Stimulated activated naive CD8-positive, alpha-beta T cell treated with anti-CD3 and anti-CD28 coated beads, Interleukin-15, amount 100 ng/mL, for 72 hours (primary cell): ENCODE data around the gene GPR32.
A peak's percentile ranks its signal among the peaks of the same experiment; 100 is the strongest.
"Not testable (repeated sequence)": the region's sequence is repeated elsewhere in the genome, so short reads cannot be mapped to it uniquely, and the experiment has no call there.

Experiments used
- ATAC-seq: fragments of 150-1000 bp; cut with Tn5 transposase; 2 replicates; pipeline ENCODE4 v1.10.0; 2021; ENCODE audit warnings: mild to moderate bottlenecking, moderate library complexity
- DNase-seq, 2 donors: peaks; one replicate each; pipeline ENCODE4 v3.0.0; 2021 to 2022
- H3K27ac Mint-ChIP-seq, 2 donors: one replicate each; pipeline ENCODE4 v1.8.0; 2022; ENCODE audit warnings: mild to moderate bottlenecking in 2 of 2, mixed read lengths in 2 of 2, moderate library complexity in 2 of 2
- H3K27me3 Mint-ChIP-seq: one replicate; pipeline ENCODE4 v1.8.0; 2022; ENCODE audit warnings: mixed read lengths
- H3K4me1 Mint-ChIP-seq: one replicate; pipeline ENCODE4 v1.8.0; 2022; ENCODE audit warnings: mild to moderate bottlenecking, mixed read lengths
- H3K4me3 Mint-ChIP-seq, 2 donors: one replicate each; pipeline ENCODE4 v1.8.0; 2022; ENCODE audit warnings: mild to moderate bottlenecking in 2 of 2, mixed read lengths in 2 of 2, moderate library complexity in 1 of 2
- H3K9me3 Mint-ChIP-seq, 2 donors: one replicate each; pipeline ENCODE4 v1.8.0; 2022; ENCODE audit warnings: mixed read lengths in 2 of 2

Gene GPR32

DNA sequence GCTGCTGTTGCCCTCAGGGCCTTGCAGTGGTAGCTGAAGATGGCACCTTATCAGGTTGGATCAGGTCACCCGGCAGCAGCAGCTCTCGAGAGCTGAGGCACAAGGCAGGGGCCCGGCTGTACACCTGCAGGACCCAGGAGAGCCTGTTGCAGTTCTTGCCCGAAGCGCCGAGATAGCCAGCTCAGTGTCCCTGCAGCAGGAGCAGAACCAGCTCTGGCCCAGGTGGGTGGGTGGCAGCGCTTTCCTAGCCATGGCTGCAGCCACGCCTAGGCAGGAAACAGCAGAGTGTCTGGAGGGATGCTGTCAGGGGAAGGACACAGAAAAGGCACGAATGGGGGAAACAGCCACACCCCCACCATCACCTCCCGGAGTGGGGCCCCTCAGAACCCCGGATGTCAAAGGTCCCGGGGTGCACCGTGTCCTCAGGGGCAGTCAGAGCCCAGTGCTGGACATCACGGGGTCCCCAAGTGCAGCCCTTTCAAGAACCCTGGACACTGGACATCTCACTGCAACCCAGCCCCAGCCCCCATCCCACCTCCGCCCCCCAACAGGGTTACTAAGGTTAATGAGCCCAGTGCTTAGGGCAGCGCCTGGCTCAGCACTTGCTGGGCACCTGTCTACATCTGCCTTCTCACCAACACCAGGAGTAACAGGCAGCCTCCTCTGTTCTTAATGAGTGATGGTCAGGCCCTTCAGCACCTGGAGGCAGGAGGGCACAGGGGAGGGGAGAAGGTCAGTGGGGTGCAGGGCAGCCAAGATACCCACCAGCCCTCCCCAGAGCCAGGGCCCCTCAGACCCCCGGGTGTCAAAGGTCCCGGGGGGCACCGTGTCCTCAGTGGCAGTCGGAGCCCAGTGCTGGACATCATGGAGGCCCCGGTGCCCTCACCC is 28.6 kb downstream of the GPR32 start:
- Mint-ChIP-seq H3K4me3 (no peak overlapping the region), H3K9me3 (no peaks in the 10 kb centered on the region), H3K4me1 (peaks cover 61% of the 10 kb centered on the region), H3K27me3 (no peaks in the 10 kb centered on the region), H3K27ac (peak overlapping the region in 1 of 2 donors; percentile 42)
- DNase-seq (no peak), ATAC-seq (no peak)

DNA sequence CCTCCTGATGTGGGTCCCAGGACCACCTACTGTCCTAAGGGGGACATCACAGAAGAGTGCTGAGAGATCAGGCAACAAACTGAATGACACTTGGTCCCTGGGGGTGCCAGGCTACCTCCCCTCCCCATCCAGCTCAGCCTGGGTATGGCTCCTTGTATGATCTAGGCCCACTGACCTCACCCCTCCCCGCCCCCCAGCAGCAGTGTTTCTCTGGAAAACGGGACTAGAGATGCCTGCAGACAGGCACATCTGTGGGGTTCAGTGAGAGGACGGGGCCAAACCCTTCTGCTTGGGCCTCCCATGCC is 29.2 kb downstream of the GPR32 start:
- ATAC-seq (no peak), DNase-seq (no peak)
- Mint-ChIP-seq H3K9me3 (no peaks in the 10 kb centered on the region), H3K27ac (no peak overlapping the region), H3K4me1 (peaks cover 60% of the 10 kb centered on the region), H3K4me3 (no peak overlapping the region), H3K27me3 (no peaks in the 10 kb centered on the region)

DNA sequence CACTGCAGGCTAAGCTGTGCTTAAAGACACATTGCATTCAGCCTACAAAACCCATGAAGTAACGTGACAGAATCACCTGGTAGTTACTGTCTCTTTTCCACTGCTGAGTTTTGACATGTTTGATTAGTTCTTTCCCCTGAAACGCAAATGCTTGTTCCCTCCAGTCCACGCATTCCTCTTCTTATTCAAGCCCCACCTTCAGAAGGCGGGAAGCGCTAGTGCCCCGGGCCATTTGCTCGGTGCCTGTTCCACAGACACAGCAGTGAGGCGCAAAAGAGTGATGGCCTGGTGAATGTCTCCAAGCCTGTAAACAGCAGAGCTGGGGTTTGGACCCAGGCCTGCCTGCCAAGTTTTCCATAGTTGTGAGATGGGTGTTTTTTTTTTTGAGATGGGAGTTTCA is 30.8 kb downstream of the GPR32 start:
- no peak for DNase-seq
- Mint-ChIP-seq H3K27ac (no peak overlapping the region), H3K4me1 (peaks cover 59% of the 10 kb centered on the region), H3K27me3 (no peaks in the 10 kb centered on the region), H3K4me3 (peak overlapping the region; percentile 38 to 60), H3K9me3 (no peaks in the 10 kb centered on the region)
- no peak for ATAC-seq

DNA sequence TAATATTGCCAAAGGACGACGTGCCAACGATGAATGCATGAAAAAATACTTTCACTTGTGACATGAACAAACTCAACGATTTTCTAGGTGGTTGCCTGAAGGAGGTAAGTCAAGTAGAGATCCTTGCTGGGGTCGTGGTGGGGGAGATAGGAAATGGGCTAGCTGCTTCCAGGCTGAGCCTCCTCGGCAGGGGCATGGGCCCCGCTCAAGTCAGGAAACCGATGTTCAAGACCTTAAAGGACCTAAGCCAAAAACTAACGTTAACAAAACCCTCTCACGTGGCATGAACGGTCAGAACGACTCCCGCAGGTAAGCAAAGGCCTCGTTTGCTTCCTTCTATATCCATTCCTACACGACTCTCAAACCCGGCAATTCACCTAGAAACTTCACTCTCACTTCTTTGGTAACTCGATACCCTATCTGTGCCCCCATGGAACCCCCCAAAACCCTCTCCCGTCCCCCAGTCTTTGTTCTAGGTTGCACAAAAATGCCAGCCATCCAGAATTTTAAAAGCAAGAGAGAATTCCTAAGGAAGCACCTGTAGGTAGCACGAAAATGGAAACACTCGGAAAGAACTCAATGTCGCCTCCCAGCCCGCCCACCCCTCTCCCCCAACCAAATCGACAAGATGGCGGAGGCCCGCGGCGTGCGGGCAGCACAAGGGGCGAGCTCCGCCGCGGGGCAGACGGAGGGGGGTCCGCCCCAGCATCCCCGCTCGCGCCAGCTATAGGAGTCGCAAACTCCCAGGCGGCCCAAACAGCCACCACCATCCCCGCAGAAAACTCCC is 33.6 kb downstream of the GPR32 start:
- ATAC-seq = peak; percentile 18
- Mint-ChIP-seq H3K27me3 (no peaks in the 10 kb centered on the region), H3K4me1 (peaks cover 49% of the 10 kb centered on the region), H3K27ac (peak overlapping the region; percentile 99 to 100), H3K4me3 (peak overlapping the region; percentile 96 to 97), H3K9me3 (no peaks in the 10 kb centered on the region)
- no peak for DNase-seq

DNA sequence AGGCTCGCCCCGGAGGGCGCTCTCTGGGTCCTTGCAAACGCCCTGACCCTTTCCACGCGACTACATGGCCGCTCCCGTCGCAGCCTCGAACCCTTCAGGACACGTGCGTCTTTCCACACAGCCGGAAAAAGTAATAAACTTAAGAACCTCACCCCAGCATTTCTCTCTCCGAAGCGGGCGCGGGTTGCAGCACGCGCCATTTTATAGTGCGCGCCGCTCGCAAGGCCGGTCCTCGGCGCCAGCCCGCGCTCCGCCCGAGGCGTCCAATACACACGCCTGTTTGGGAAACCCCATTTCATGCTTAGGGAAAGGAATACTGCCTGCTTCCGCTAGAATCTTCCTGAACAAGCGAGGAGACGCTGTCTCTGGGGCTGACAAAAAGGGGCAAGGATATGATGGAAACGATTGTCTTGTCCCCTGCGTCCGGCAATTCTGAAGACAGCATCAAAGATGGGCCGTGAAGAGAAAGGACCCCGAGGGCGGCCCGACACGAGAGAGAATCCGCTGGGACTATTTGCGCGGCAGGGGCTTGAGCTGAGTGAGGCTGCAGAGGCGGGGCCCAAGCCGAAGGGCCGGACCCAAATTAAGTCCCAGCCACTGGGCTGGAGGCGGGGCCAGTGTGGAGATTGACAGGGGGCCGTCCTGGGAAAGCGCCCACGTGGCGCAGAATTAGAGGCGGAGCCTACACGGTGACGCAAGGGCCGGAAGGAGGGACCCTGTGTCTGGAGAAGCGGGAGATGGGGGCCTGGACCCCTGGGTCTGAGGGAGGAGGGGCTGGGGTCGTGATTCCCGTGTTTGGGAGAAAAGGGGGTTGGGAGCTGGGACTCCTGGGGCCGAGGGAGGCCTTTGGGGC is 34.4 kb downstream of the GPR32 start:
- ATAC-seq (peak; percentile 98), DNase-seq (peak; percentile 98 to 99)
- Mint-ChIP-seq H3K9me3 (peaks cover 0 to under 1% of the 10 kb centered on the region in 2 donors), H3K27ac (peak overlapping the region; percentile 99 to 100), H3K4me3 (peak overlapping the region; percentile 96 to 97), H3K27me3 (no peaks in the 10 kb centered on the region), H3K4me1 (peaks cover 49% of the 10 kb centered on the region)

DNA sequence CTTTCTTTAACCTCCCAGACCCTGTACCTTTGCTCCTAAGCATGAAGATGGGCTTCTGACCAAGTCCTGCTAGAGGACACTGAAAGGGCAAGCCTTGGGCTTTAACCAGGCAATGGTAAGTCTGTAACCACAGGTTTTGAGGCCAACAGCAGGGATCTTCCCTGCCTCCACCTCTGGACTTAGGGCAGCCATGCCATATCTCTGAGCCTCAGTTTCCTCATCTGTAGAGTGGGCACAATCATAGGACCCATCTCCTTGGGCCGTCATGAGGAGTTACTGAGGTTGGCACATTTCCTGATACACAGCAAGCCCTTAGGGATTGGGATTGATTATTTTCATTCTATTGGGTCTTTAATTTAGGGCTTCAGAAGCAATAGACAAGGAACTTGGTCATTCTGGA is 38.6 kb downstream of the GPR32 start:
- Mint-ChIP-seq H3K4me3 (no peak overlapping the region), H3K27ac (no peak overlapping the region), H3K4me1 (peaks cover 14% of the 10 kb centered on the region), H3K27me3 (peaks cover 10% of the 10 kb centered on the region), H3K9me3 (peaks cover 0 to 9% of the 10 kb centered on the region in 2 donors)
- DNase-seq (no peak), ATAC-seq (no peak)

DNA sequence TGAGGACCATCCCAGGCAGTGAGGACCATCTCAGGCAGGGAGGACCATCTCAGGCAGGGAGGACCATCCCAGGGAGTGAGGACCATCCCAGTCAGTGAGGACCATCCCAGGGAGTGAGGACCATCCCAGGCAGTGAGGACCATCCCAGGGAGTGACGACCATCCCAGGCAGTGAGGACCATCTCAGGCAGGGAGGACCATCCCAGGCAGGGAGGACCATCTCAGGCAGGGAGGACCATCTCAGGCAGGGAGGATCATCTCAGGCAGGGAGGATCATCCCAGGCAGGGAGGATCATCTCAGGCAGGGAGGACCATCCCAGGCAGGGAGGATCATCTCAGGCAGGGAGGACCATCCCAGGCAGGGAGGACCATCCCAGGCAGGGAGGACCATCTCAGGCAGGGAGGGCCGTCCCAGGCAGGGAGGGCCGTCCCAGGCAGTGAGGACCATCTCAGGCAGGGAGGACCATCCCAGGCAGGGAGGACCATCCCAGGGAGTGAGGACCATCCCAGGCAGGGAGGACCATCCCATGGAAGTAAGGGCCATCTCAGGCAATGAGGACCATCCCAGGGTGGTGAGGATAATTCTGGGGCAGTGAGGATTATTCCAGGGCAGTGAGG is 41.5 kb downstream of the GPR32 start:
- not testable (repeated sequence) for H3K27ac Mint-ChIP-seq, DNase-seq, H3K9me3 Mint-ChIP-seq, H3K4me3 Mint-ChIP-seq, ATAC-seq, H3K4me1 Mint-ChIP-seq
- peaks cover 36% of the 10 kb centered on the region for H3K27me3 Mint-ChIP-seq

DNA sequence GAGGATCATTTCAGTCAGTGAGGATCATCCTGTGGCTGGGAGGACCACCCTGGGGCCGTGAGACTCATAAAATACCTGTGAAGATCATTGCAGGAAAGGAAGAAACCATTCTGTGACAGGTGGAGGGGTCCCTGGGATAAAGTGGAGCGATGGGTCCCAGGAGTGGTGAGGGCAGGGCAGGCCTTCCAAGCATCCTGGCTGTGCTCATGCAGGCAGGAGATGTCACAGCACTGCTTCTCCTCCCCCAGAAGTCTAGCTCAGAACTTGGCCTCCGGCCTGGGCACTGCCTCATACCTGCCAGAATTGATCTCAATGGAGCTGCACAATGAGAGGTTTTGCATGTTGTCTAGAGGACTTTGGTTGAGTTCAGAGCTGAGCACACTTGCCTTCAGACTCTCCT is 42.2 kb downstream of the GPR32 start:
- Mint-ChIP-seq H3K27me3 (peaks cover 44% of the 10 kb centered on the region), H3K4me3 (no peak overlapping the region), H3K9me3 (peaks cover 0 to 9% of the 10 kb centered on the region in 2 donors), H3K27ac (no peak overlapping the region), H3K4me1 (peaks cover 15% of the 10 kb centered on the region)
- ATAC-seq (no peak), DNase-seq (no peak)

DNA sequence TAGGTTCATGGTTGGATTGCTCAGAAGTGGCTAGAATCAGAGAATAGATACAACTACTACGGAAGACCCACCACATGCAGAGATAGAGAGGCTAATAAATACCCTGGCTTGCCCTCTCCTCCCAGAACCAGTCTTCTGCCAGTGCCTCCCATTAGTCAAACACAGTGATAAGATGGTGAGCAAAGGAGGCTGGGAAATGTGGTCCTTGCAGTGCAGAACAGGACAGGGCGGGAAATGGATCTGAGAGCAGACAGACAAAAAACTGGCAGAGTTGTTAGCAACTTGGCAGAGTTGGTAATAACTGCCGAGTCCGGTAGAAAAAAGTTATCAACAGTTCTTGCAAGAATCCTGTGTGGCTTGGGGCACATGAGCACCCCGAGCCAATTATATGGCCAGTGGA is 44.6 kb downstream of the GPR32 start:
- no peak overlapping the region for H3K4me3 Mint-ChIP-seq
- H3K27ac Mint-ChIP-seq = no peak overlapping the region
- ATAC-seq (no peak), DNase-seq (no peak)
- H3K9me3 Mint-ChIP-seq = peaks cover 0 to 6% of the 10 kb centered on the region in 2 donors
- peaks cover 39% of the 10 kb centered on the region for H3K4me1 Mint-ChIP-seq
- H3K27me3 Mint-ChIP-seq = peaks cover 61% of the 10 kb centered on the region

DNA sequence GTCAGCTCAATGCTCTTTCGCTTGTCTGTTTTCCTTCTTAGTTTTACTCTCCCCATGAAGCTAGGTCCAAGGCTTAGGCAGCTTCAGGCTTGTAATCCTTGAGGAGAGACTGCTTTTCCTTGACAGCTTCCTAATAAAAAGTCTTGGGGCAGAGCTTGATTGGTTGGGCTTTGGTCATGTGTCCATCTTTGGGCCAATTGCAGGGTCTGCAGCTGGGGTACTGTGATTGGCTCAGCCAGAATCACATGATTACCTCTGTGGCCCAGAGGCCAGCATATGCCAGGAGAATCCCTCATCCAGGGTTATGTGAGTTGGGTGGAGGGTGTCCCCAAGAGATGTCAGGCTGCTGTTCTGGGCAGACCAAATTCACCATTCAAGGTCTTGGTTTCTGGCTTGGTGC is 45.2 kb downstream of the GPR32 start:
- peaks cover 45% of the 10 kb centered on the region for H3K4me1 Mint-ChIP-seq
- H3K9me3 Mint-ChIP-seq = peaks cover 0 to 2% of the 10 kb centered on the region in 2 donors
- H3K4me3 Mint-ChIP-seq = no peak overlapping the region
- no peak for DNase-seq
- H3K27ac Mint-ChIP-seq = no peak overlapping the region
- ATAC-seq = no peak
- H3K27me3 Mint-ChIP-seq = peaks cover 67% of the 10 kb centered on the region

DNA sequence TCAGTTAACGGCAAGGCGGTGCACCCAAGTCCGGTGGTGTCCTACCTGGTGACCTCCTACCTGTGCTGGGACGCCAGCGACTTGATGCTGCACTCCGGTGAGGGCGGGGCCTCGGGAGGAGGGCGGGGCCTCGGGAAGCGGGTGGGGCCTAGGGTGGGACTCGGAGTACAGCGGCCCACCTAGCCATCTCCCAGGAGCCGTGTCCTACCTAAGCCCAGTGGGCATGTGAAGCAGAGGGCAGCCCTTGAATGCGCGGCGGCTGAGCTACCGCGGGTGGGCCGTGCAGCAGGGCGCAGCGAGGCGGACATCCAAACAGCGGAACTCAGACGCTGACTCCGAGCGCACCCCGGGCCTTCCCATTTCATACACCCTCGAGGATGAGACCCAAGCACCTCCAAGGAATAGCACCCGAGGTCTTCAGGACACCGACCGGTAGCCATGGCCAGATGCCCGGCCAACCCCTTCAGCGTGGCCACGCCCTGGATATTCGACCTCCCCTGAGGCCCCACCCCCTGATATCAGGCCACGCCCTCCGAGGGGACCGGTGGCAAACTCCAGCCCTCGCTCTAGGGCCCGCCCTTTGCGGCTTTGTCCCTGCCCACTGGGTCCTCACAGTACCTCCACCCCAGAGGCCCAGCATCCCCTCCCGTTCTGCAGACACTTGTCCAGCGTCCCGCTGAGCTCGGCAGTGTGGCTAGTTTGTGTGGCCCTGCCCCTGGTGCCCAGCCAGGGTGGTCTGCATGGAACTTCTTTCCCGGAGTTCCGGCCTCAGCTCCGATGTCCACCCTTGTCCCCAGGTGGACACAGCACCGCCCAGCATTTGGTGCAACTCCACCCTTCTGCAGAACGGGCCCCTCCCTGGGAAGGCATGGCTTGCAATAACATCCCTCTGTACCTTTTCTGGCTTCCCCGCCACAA is 47.9 kb downstream of the GPR32 start:
- H3K4me3 Mint-ChIP-seq = peak overlapping the region; percentile 80 to 82
- peaks cover 57% of the 10 kb centered on the region for H3K4me1 Mint-ChIP-seq
- H3K27me3 Mint-ChIP-seq = peaks cover 85% of the 10 kb centered on the region
- DNase-seq (peak; percentile 48 to 50), ATAC-seq (peak; percentile 58)
- peak overlapping the region in 1 of 2 donors; percentile 5 for H3K27ac Mint-ChIP-seq
- no peaks in the 10 kb centered on the region for H3K9me3 Mint-ChIP-seq

DNA sequence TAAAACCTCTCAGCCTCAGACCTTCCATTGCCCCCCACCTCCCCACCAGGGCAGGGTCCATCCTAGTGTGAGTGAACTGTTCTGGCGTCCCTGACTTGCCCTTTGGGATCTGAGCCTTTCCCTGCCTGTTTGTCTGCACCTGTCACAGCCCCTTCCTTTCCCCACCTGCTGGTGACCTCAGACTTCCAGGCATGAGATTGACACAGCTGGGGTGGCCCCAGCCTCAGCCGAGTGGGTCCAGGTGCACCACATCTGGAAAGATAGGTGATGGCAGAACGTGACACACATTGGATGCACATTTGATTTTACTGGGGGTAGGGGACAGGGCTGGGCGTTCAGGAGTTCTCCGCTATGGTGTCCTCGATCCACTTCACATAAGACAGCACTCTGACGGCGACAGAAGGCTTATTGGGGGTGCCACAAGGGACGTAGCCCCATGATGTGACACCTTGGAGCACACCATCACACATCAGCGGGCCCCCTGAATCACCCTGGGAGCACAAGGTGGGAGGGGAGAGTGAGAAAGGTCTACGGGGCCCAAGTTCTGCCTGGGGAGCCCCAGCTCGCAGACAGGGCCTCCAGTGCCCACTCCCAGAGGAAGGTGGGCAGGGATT is 48.7 kb downstream of the GPR32 start:
- H3K27me3 Mint-ChIP-seq = peaks cover 92% of the 10 kb centered on the region
- no peak for DNase-seq
- ATAC-seq = no peak
- no peak overlapping the region for H3K27ac Mint-ChIP-seq
- peaks cover 57% of the 10 kb centered on the region for H3K4me1 Mint-ChIP-seq
- no peaks in the 10 kb centered on the region for H3K9me3 Mint-ChIP-seq
- H3K4me3 Mint-ChIP-seq = peak overlapping the region; percentile 57 to 80

DNA sequence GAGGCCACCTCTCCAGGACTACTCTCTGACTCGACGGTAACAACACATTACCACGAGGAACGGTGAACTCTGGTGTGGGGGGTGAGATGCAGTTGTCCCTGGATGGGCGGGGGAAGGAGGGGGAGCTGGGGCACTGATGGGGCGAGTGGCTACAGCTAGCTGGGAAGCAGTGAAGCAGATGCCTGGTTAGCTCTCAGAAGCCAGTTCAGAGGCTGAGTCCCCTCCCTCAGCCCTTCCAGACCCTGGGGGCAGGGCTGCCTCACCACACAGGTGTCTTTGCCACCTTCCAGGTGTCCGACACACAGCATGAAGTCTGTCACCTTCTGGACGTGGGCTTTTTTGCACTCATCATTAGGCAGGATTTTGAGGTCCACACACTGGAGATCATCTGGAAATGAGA is 49.4 kb downstream of the GPR32 start:
- Mint-ChIP-seq H3K27ac (no peak overlapping the region), H3K4me1 (peaks cover 57% of the 10 kb centered on the region), H3K4me3 (peak overlapping the region in 1 of 2 donors; percentile 80), H3K27me3 (peaks cover 91% of the 10 kb centered on the region), H3K9me3 (no peaks in the 10 kb centered on the region)
- no peak for DNase-seq
- ATAC-seq = no peak

DNA sequence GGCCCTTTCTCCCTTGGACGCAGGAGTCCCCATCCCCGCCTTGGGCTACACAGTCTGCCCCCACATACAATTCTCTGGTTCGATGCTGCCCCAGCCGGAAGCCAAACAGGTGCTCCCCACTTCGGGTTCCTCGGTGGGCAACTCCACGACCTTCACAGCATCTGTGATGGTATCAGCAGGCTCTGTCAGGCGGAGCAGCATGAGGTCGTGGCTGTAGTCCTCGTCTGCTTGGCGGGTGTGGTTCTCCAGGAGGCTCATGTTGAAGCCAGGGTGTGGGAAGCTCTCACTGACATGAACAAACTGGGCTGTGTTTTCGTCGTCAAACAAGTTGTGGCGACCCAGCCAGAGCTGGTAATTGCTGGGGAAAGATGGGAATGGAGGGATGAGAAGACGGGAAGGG is 49.8 kb downstream of the GPR32 start:
- Mint-ChIP-seq H3K4me3 (peak overlapping the region; percentile 75 to 76), H3K4me1 (peaks cover 57% of the 10 kb centered on the region), H3K27me3 (peaks cover 87% of the 10 kb centered on the region), H3K27ac (no peak overlapping the region), H3K9me3 (no peaks in the 10 kb centered on the region)
- ATAC-seq (no peak), DNase-seq (no peak)
